HG03064 (cell line): Measurements from ENCODE around the gene PSMB5.
"Not testable (repeated sequence)": the region's sequence is repeated elsewhere in the genome, so short reads cannot be mapped to it uniquely, and the experiment has no call there.

ENCODE experiments used
- ATAC-seq: cut with Tn5 transposase; IDR thresholded peaks from one replicate; pipeline ENCODE4 v1.9.1; 2021; ENCODE audit warnings: low read depth; ENCODE audit not compliant: unreplicated experiment

PSMB5 gene

GRCh38 chr14:23020143-23021128 is 14.3 kb downstream of the PSMB5 start:
- ATAC-seq: no peak

GRCh38 chr14:23018107-23018506 is 16.6 kb downstream of the PSMB5 start:
- ATAC-seq: no peak

GRCh38 chr14:23017091-23017490 is 17.6 kb downstream of the PSMB5 start:
- no peak for ATAC-seq

GRCh38 chr14:23015618-23016017 is 19.1 kb downstream of the PSMB5 start:
- no peak for ATAC-seq

GRCh38 chr14:23013749-23014054 is 21.0 kb downstream of the PSMB5 start:
- ATAC-seq: not testable (repeated sequence)

GRCh38 chr14:23013054-23013748 is 21.5 kb downstream of the PSMB5 start:
- ATAC-seq: no peak

GRCh38 chr14:23009939-23010726 is 24.6 kb downstream of the PSMB5 start, which contains the start of gene C14orf93:
TSS of gene C14orf93 (minus strand) at chr14:23010143. CDS start at chr14:22999023, 11,120 bp downstream.
- no peak for ATAC-seq

GRCh38 chr14:23009483-23009938 is 25.2 kb downstream of the PSMB5 start:
- ATAC-seq: no peak

GRCh38 chr14:23008831-23009230 is 25.9 kb downstream of the PSMB5 start:
- ATAC-seq: no peak

GRCh38 chr14:23006544-23007419 is 27.9 kb downstream of the PSMB5 start:
- ATAC-seq: peak; percentile 91

- no peak for ATAC-seq
Measured at GRCh38 chr14:23006188-23006534, 28.5 kb downstream of the PSMB5 start.

- ATAC-seq: no peak
Measured at GRCh38 chr14:23005451-23006187, 29.1 kb downstream of the PSMB5 start.

- not testable (repeated sequence) for ATAC-seq
Measured at GRCh38 chr14:23004274-23004673, 30.4 kb downstream of the PSMB5 start.

- ATAC-seq: no peak
Measured at GRCh38 chr14:23002592-23002991, 32.1 kb downstream of the PSMB5 start.

GRCh38 chr14:23000860-23001259 is 33.8 kb downstream of the PSMB5 start:
- no peak for ATAC-seq

GRCh38 chr14:22998329-22999012 is 36.2 kb downstream of the PSMB5 start:
- ATAC-seq: no peak

- ATAC-seq: no peak
Measured at GRCh38 chr14:22997676-22998323, 36.9 kb downstream of the PSMB5 start.
